ENCODE results near the gene FBN1.

FBN1 gene

DNA sequence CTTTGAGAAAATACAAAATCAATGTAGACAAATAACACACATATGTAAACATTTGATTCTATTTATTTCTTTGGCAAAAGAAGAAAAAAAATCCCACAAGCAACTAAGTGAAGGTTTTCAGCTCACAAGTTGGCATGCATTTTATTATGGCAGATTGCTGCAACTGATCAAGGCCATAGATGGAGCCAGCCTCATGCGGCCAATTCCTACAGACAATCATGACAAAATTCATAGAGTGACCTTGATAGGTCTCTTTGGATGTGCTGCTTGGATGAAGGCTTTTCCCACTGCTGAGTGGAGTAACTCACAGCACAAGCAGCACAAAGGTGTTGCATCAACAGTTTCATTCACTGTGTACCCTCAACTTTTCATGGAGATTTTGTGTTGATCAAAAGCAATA lies 22.1 kb downstream of the FBN1 start:
- DNase-seq (ENCODE audit: low read depth in 3 of 3, low spot score in 1 of 3), result no peak

- DNase-seq (ENCODE audit: low read depth in 3 of 3, low spot score in 1 of 3), result no peak
Measured at GRCh38 chr15:48622237-48622636, 23.3 kb downstream of the FBN1 start.

DNA sequence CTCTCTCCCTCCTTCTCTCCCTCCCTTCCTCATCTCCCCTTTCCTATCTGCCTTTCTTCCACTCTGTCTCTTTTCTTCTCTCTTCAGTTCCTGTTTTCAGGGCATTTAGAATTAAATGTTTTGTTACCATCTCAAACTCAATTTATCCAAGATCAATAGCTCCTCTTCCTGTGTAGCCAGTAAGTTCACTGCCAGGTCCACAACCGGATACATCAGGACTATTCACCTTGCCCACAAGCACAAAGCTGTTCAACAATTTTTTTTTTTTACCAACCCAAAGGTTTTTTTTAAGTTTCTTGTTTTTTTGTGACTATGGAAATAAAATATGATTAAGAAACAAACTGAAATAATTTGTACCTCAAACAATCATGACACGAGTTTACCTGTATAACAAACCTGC lies 26.1 kb downstream of the FBN1 start:
- DNase-seq (ENCODE audit: low read depth in 3 of 3, low spot score in 1 of 3), result no peak

DNA sequence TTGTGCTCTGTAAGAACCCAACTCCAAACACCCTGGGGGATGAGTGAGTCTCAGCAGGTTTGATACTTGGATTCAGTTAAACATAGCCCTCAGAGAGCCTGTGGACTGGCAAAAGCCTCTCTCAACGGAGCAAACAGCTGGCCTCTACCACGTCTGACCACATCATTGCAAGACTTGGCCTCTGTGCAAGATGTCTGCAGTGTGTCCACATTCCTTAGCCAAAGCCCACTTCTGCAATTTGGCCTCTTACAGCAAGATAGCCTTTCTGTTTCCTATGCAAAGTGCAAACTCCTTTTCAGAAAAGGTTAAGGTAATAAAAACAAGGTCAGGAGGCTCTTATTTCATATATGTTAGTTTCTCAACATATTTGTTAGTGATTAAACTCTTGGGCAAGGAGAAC lies 27.9 kb downstream of the FBN1 start:
- DNase-seq (ENCODE audit: low read depth in 3 of 3, low spot score in 1 of 3), result no peak

GRCh38 chr15:48616216-48616615 lies 29.3 kb downstream of the FBN1 start:
- DNase-seq (ENCODE audit: low read depth in 3 of 3, low spot score in 1 of 3), result no peak

DNA sequence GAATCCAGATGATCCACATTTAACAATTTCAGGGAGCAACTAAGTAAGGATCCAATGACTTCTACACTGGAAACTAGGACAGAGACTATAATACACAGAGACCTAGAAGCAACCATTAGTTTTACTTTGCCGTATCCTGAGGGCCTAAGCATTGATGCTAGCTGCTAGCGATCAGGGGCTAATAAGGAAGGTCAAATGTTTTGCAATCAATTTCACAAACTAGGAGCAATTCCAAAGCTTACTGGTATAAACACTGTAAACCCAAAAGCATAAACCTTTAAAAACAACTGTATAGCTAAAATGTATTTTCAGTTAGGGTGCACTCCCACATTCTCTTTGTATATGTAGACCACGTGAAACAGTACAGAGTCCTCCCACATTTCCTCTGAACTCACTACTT lies 31.5 kb downstream of the FBN1 start:
- no peak for DNase-seq (ENCODE audit: low read depth in 3 of 3, low spot score in 1 of 3)

- no peak for DNase-seq (ENCODE audit: low read depth in 3 of 3, low spot score in 1 of 3)
Measured at GRCh38 chr15:48609486-48609885, 36.0 kb downstream of the FBN1 start.

GRCh38 chr15:48607846-48608245 lies 37.7 kb downstream of the FBN1 start:
- DNase-seq (ENCODE audit: low read depth in 3 of 3, low spot score in 1 of 3), result no peak

DNA sequence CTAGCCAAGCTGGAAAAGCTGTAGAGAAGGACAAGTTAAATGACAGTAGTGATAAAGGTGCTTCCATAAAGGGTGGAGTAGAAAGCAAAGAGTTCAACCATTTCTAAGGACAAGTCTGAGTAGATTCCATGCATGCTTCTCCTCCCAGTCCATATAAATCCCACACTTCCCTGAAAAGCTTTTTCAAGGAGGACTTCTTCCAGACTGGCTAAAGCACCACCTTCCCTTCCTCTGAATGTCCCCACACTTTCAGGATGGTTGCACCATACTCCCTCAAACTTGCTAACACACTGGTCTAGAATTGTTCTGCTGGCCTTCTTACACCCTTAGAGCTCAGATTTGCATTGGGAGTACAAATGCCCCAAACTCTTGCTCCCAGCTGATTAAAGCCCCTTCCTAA lies 40.9 kb downstream of the FBN1 start:
- DNase-seq (ENCODE audit: low read depth in 3 of 3, low spot score in 1 of 3), result no peak

DNA sequence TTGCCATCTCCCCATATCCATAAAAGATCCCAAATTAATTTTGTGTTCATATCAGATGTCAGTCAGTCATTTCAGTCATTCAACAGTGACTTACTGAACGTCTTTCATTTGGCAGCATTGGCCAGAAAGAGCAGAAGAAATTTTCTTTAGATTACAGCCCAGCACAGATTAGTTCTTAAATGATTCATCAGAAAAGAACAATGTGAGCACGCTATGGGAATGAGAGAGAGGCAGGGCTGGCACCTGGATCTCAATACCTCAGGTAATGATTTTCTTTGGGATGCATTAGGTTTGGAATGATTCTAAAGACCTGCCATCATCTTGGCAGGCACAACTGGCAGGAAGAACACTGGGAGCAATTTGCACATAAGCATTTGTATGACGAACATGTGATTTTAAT lies 41.6 kb downstream of the FBN1 start:
- no peak for DNase-seq (ENCODE audit: low read depth in 3 of 3, low spot score in 1 of 3)

DNA sequence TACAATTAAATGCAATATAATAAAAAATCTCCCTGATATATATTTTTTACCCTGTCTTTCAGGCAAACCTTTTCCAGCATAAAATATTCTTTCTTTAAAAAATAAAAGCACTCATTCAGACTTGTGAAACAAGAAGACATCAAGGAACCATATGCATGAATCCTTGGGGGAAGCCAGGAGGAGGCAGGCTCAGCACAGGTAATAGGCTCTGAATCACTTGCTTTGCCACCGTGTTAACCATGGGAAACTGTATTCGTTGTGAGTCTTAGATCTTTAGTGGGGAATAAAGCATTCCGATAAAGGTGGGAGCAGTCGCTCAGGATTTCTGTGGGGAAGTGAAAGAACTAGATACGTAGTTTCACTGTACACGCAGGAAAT lies 42.4 kb downstream of the FBN1 start:
- no peak for DNase-seq (ENCODE audit: low read depth in 3 of 3, low spot score in 1 of 3)

DNA sequence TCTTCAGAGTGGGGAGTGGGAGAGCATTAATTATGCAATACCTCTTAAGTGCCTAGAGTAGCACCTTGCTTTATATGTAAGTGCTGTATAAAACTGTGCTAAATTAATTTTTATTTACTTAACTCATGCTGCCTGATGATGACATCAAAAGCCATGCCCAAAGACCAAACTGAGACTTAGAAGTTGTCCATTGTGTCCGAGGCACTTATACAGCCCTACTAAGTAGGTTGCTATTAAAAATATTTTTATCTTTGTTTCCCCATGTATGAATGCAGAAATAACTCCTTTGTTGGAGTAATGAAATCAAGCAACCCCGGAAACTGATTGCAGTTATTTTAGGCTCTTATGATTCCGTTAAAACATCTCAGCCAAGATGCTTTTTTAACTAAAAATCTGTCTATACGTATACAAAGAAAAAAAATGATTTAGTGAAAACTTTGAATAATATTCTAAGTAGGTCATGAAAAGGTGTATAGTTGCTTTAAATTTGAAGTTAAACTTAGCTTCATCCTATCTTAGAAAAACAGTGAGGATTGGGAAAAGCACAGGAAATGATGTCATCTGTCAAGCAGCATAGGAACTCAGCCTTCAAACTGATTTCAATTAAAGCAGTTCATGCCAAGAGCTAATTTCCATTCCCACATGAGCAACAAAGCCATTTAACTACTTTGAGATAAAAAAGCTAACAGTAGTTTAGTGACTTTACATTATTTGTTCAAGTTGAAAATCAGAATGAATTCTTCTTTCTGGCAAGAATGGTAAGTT lies 43.0 kb downstream of the FBN1 start:
- DNase-seq (ENCODE audit: low read depth in 3 of 3, low spot score in 1 of 3), result no peak

GRCh38 chr15:48601095-48601494 lies 44.4 kb downstream of the FBN1 start:
- no peak for DNase-seq (ENCODE audit: low read depth in 3 of 3, low spot score in 1 of 3)

DNA sequence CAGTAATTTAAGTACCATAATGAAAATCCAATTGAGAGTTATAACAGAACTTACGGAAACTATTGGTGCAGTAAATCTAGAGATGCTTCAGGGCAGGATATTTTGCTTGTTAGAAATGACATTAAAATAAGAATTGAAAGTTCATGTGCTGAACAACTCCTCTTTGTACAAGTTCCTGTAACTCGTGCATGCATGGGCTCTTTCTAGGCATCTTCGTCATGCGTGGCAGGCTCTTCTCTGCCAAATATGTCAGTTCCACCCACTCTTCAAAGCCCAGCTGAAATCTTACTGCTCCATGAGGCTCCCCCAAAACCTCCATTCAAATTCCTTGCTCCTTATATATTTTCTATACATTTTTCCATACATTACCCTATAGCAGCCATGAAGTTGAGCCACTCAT lies 48.7 kb downstream of the FBN1 start:
- DNase-seq (ENCODE audit: low read depth in 3 of 3, low spot score in 1 of 3), result no peak

DNA sequence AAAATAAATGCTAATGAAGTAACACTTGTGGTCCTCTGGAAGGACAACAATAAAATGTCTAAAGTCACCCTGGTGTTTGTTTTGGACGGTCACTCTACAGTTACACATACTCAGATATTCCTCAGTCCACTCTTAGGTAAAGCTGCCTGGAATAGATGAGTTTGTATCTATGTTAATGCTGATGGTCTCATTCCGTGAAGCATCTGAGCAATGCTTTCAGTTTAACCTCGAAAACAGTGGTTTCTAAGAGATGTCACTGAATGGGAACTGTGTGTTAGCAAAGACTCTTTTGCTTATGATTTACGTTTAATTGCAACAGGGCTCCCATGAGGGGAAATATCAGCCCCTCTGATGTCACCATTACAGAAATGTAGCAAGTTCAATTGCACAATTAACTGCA lies 49.1 kb downstream of the FBN1 start:
- DNase-seq (ENCODE audit: low read depth in 3 of 3, low spot score in 1 of 3), result no peak

GRCh38 chr15:48595981-48596380 lies 49.5 kb downstream of the FBN1 start:
- DNase-seq (ENCODE audit: low read depth in 3 of 3, low spot score in 1 of 3), result no peak

DNA sequence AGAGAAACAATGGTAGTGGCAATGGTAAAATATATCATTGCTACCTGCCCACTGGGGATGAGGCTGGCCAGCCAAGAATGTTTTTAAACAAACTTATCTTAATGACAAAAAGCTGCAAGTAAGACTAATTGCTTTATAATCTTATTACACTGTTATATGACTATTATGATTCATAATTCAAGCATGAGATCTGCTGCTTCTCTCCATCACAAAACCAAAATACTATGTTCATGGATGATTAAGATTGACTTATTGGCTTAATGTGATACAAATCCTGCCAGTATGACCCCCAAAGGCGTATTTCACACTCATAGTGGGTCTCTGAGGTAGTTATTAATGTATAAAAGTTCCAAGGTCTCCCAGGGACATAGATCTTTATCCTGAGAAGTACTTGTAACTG lies 52.6 kb downstream of the FBN1 start:
- no peak for DNase-seq (ENCODE audit: low read depth in 3 of 3, low spot score in 1 of 3)

GRCh38 chr15:48592221-48592731 lies 53.2 kb downstream of the FBN1 start:
- DNase-seq (ENCODE audit: low read depth in 3 of 3, low spot score in 1 of 3), result no peak

- DNase-seq (ENCODE audit: low read depth in 3 of 3, low spot score in 1 of 3), result no peak
Measured at GRCh38 chr15:48590723-48591122, 54.8 kb downstream of the FBN1 start.

GRCh38 chr15:48584812-48585563 lies 60.5 kb downstream of the FBN1 start:
- DNase-seq (ENCODE audit: low read depth in 3 of 3, low spot score in 1 of 3), result no peak

- no peak for DNase-seq (ENCODE audit: low read depth in 3 of 3, low spot score in 1 of 3)
Measured at GRCh38 chr15:48584090-48584811, 61.3 kb downstream of the FBN1 start.
